Measurements from ENCODE around the gene SORBS1.

SORBS1 gene

DNA sequence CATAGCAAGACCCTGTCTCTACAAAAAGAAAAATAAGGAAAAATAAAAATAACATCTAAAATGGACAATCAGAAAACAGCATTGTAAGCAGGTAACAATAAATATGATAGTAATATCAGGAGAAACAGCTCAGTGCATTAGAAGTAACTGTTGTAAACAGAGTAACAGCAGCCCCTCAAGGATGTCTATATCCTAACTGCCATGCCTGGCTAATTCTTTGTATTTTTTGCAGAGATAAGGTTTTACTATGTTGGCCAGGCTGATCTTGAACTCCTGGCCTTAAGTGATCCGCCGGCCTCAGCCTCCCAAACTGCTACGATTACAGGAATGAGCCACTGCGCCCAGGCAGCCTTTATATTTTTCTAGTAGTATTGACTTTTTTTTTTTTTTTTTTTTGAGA lies 7.5 kb downstream of the SORBS1 start:
- in situ Hi-C loops (cut with MboI; ENCODE audit: low pct_unique_long_range_greater_than_20kb, low sequenced_read_pairs, unreplicated experiment) = no loop called here
- TF ChIP-seq, protein P1, sequence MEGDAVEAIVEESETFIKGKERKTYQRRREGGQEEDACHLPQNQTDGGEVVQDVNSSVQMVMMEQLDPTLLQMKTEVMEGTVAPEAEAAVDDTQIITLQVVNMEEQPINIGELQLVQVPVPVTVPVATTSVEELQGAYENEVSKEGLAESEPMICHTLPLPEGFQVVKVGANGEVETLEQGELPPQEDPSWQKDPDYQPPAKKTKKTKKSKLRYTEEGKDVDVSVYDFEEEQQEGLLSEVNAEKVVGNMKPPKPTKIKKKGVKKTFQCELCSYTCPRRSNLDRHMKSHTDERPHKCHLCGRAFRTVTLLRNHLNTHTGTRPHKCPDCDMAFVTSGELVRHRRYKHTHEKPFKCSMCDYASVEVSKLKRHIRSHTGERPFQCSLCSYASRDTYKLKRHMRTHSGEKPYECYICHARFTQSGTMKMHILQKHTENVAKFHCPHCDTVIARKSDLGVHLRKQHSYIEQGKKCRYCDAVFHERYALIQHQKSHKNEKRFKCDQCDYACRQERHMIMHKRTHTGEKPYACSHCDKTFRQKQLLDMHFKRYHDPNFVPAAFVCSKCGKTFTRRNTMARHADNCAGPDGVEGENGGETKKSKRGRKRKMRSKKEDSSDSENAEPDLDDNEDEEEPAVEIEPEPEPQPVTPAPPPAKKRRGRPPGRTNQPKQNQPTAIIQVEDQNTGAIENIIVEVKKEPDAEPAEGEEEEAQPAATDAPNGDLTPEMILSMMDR (IDR thresholded peaks at IDR 0.05; ENCODE audit: extremely low read depth, insufficient read depth, missing control alignments) = no peak
- DNase-seq (ENCODE audit: low spot score) = no peak

DNA sequence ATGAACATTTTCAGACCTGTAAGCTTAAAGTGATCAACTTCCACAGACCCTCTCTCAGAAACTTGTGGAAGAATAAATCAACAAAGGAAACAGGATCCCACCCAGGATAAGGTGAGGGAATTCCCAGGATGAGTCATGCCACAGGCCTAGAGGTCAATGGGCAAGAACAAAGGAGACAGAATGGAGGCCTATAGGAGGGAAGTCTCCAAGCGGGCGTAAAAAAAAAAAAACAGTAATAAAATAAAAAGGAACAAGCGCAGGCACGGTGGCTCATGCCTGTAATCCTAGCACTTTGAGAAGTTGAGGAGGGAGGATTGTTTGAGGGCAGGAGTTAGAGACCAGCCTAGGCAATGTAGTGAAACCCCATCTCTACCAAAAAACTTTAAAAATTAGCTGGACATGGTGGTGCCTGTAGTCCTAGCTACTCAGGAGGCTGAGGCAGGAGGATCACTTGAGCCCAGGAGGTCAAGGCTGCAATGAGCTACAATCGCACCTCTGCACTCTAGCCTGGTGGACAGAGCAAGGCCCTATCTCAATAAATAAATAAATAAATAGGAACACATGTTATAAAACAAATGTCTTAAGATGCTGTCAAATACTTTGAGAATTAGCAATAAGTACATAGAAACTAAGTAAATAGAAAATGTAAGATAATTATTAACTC lies 8.4 kb downstream of the SORBS1 start:
- TF ChIP-seq, protein P1 (IDR thresholded peaks at IDR 0.05; ENCODE audit: extremely low read depth, insufficient read depth, missing control alignments) = no peak
- in situ Hi-C loops (cut with MboI; ENCODE audit: low pct_unique_long_range_greater_than_20kb, low sequenced_read_pairs, unreplicated experiment) = no loop called here
- no peak for DNase-seq (ENCODE audit: low spot score)

DNA sequence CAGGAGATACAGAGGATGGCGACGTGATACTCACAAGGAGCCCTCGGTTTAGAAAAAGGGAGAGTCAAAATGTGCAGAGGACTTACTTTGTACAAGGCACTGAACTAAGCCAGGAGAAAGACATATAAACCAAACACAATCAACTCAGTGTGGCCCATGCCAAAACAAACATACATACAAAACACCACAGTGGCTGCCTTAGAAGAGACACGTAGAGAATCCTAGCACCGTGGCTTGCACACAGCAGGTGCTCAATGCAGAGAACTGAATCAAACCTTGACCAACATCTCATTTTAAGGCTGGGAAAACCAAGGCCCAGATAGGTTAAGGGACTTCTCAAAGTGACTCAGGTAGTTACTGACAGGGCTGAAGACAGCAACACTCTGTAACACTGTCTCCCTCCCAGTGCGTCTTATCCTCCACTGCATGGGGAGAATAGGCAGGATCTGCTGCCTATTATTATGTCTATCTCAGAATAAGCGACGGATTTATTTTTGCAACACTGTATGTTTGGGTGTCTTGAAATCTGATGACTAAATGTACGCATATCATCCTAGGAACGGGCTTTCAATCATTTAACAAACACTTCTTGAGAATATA lies 11.0 kb downstream of the SORBS1 start:
- TF ChIP-seq, protein P1 (IDR thresholded peaks at IDR 0.05; ENCODE audit: extremely low read depth, insufficient read depth, missing control alignments) = no peak
- no peak for DNase-seq (ENCODE audit: low spot score)
- in situ Hi-C loops (cut with MboI; ENCODE audit: low pct_unique_long_range_greater_than_20kb, low sequenced_read_pairs, unreplicated experiment) = no loop called here

DNA sequence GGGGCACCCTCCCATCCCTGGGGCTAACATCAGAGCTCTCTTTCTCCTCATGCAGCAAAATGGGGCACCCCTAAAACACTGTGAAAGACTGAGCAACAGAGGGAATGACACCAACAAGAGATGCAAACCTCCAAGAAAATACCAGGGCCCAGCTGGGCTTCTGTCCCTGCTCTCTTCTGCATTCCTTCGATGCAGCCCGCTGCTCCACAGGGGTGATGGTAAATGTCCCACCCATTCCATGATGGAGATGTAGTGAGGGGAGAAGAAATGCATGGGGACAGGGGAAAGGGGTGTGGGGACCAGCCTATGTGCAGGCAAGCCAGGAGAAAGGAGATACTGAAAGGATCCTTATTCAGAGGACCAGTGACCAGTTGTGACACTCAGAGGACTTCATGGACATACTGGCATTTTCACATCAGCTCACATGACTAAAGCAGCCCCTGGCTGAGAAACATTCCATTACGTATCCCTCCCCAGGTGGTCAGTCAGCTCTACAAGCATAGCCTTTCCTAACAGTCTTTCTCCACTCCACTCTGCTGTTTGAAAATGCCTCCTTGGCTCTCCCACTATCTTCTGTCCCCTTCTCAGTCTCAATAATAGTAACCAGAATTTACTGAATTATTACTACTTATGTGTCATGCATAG lies 13.3 kb downstream of the SORBS1 start:
- in situ Hi-C loops (cut with MboI; ENCODE audit: low pct_unique_long_range_greater_than_20kb, low sequenced_read_pairs, unreplicated experiment) = no loop called here
- DNase-seq (ENCODE audit: low spot score) = no peak
- TF ChIP-seq, protein P1 (IDR thresholded peaks at IDR 0.05; ENCODE audit: extremely low read depth, insufficient read depth, missing control alignments) = no peak

DNA sequence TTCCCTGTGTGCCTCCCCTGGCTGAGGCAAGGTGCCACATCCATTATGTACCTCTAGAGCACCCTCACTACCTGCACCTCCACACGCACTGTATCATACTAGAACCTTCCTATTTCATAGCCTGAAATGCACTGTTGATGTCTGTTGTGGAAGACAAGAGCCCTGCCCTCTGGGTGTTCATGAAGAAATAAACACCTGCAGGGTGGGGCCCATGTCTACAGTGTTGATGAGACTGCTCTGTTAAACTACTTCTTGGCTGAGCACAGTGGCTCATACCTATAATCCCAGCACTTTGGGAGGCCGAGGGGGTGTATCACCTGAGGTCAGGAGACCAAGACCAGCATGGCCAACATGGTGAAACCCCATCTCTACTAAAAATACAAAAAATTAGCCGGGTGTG lies 14.0 kb downstream of the SORBS1 start:
- in situ Hi-C loops (cut with MboI; ENCODE audit: low pct_unique_long_range_greater_than_20kb, low sequenced_read_pairs, unreplicated experiment) = no loop called here
- TF ChIP-seq, protein P1 (IDR thresholded peaks at IDR 0.05; ENCODE audit: extremely low read depth, insufficient read depth, missing control alignments) = no peak
- no peak for DNase-seq (ENCODE audit: low spot score)

DNA sequence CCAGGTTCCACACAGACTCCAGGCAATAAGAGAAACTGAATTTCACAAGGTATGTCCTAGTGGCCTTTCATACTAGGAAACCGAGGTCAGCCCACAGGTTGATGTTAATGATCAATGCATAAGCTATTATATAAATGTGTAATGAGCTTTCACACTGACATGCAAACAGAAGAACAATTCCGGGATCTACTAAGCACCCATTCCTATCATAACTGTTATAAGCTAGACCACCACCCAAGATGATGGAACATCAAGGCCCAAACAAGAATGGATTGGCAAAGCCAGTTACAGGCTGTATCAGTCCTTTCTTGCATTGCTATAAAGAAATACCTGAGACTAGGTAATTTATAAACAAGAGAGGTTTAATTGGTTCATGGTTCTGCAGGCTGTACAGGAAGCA lies 15.2 kb downstream of the SORBS1 start:
- TF ChIP-seq, protein P1 (IDR thresholded peaks at IDR 0.05; ENCODE audit: extremely low read depth, insufficient read depth, missing control alignments) = no peak
- no peak for DNase-seq (ENCODE audit: low spot score)
- in situ Hi-C loops (cut with MboI; ENCODE audit: low pct_unique_long_range_greater_than_20kb, low sequenced_read_pairs, unreplicated experiment) = no loop called here

All from GM13977 (cell line).